DND-41 (cell line): ENCODE data around the gene NFATC2.

Source experiments
- CTCF ChIP-seq: IDR thresholded peaks from 2 replicates; pipeline ENCODE4 v1.5.1; 2012; ENCODE audit warnings: borderline replicate concordance, low read length, moderate library complexity, mild to moderate bottlenecking; ENCODE audit not compliant: poor library complexity, severe bottlenecking; ENCODE audit errors: extremely low read depth
- EZH2 ChIP-seq: IDR thresholded peaks from 3 replicates; pipeline ENCODE4 v1.6.1; 2012; ENCODE audit warnings: borderline replicate concordance, low read depth, mild to moderate bottlenecking, moderate library complexity, low read length, inconsistent platforms; ENCODE audit not compliant: severe bottlenecking

GRCh38 chr20:51456511-51457509 lies 85.7 kb downstream of the NFATC2 start:
- TF ChIP-seq CTCF (no peak), EZH2 (no peak)
